Stomach smooth muscle (tissue), 2 donors: ENCODE measurements around the gene C2orf69.

Experiments
- H3K27ac ChIP-seq: one replicate; pipeline ENCODE4 v1.7.0; 2013; ENCODE audit warnings: mild to moderate bottlenecking, low read length, inconsistent platforms
- H3K27me3 ChIP-seq, 2 donors: one replicate each; pipeline ENCODE4 v1.7.0; 2013; ENCODE audit warnings: low read length in 2 of 2; ENCODE audit not compliant: insufficient read depth in 2 of 2, control insufficient read depth in 1 of 2
- H3K36me3 ChIP-seq, 2 donors: one replicate each; pipeline ENCODE4 v1.7.0; 2013; ENCODE audit warnings: low read length in 2 of 2; ENCODE audit not compliant: control insufficient read depth in 2 of 2, insufficient read depth in 2 of 2
- H3K4me1 ChIP-seq: one replicate; pipeline ENCODE4 v1.7.0; 2013; ENCODE audit warnings: low read length; ENCODE audit not compliant: control insufficient read depth, insufficient read depth
- H3K4me3 ChIP-seq, 2 donors: one replicate each; pipeline ENCODE4 v1.7.0; 2013; ENCODE audit warnings: low read length in 2 of 2
- H3K9ac ChIP-seq, 2 donors: one replicate each; pipeline ENCODE4 v1.7.0; 2013; ENCODE audit warnings: low read length in 2 of 2, mild to moderate bottlenecking in 1 of 2
- H3K9me3 ChIP-seq, 2 donors: one replicate each; pipeline ENCODE4 v1.7.0; 2013; ENCODE audit warnings: low read length in 2 of 2; ENCODE audit not compliant: control insufficient read depth in 2 of 2
- donor health status: healthy.
- donor health status: Pancreatic carcinoma.

C2orf69 gene

DNA sequence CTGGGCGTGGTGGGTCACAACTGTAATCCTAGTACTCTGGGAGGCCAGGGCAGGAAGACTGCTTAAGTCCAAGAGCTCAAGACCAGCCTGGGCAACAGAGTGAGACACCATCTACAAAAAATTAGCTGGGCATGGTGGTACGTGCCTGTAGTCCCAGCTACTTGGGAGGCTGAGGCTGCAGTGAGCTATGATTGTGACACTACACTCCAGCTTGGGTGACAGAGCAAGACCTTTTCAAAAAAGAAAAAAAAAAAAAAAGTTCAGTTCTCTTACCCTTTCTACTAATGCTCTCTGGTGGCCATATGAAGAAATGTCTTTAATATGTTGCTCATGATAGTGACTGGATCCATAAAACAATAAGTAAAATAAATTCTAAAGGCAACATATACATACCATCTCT is 29.3 kb downstream of the C2orf69 start:
- Histone ChIP-seq H3K4me3 (no peak overlapping the region), H3K36me3 (peaks cover 8 to 19% of the 10 kb centered on the region in 2 donors), H3K9me3 (no peaks in the 10 kb centered on the region), H3K9ac (no peak overlapping the region), H3K27ac (no peak overlapping the region), H3K27me3 (no peaks in the 10 kb centered on the region), H3K4me1 (no peaks in the 10 kb centered on the region)

DNA sequence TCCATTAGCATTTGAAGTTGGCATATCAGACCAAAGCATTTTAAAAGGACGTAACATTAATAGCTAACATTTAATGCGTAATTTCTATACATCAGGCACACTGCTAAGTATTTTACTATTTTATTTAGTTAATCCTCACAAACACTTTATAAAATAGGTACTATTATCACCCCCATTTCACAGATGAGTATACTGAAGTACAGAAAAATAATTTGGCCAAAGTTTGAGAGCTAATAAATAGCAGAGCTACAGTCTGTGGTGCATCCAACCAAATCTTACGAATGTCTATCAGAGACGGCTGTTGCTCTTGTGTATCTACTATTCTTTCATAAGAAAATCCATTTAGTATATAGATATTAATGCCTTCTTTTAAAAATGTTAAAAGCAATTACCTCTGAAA is 32.3 kb downstream of the C2orf69 start:
- H3K36me3 ChIP-seq = peaks cover 16 to 21% of the 10 kb centered on the region in 2 donors
- H3K4me3 ChIP-seq = no peak overlapping the region
- no peak overlapping the region for H3K27ac ChIP-seq
- no peak overlapping the region for H3K9ac ChIP-seq
- no peaks in the 10 kb centered on the region for H3K27me3 ChIP-seq
- no peaks in the 10 kb centered on the region for H3K4me1 ChIP-seq
- H3K9me3 ChIP-seq = no peaks in the 10 kb centered on the region

DNA sequence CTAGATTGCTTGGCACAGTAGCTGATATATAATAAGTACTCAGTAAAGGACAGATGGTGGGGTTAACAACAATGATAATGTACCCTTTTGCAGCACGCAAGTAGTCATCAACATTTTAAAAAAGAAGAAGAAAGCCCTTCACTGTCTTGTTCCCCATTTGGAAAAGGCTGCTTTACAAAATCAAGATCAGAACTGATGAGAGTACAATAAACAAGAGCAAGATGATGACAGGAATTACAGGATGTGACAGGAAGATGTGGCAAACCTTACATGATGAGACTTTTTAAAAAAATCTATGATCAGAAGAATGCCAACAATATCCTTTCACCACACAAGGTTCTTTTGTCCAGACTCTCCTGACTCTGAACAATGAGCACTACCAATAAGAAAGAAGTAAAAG is 35.1 kb downstream of the C2orf69 start:
- Histone ChIP-seq H3K9me3 (no peaks in the 10 kb centered on the region), H3K4me3 (no peak overlapping the region), H3K27ac (no peak overlapping the region), H3K9ac (no peak overlapping the region), H3K4me1 (no peaks in the 10 kb centered on the region), H3K27me3 (no peaks in the 10 kb centered on the region), H3K36me3 (peaks cover 9 to 13% of the 10 kb centered on the region in 2 donors)

DNA sequence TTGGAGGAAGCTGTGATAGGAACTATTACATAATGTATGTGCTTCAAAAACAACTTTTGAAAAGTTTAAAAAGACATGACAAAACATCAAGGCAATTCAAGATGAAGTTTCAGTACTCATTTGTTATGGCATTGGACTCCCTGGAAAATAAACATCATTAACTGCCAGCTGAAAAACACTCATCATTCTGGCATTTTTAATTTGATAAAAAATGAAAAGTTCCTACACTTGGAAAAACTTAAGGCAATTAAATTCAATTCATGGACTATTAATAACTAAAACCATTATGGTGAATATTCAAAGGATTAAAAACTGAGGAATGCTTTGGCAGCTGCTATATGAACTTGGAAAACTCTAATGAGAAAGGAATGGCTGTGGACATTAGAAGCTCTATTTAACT is 35.7 kb downstream of the C2orf69 start:
- H3K9ac ChIP-seq = no peak overlapping the region
- no peaks in the 10 kb centered on the region for H3K9me3 ChIP-seq
- no peaks in the 10 kb centered on the region for H3K4me1 ChIP-seq
- H3K27ac ChIP-seq = no peak overlapping the region
- H3K4me3 ChIP-seq = no peak overlapping the region
- peaks cover 9 to 13% of the 10 kb centered on the region in 2 donors for H3K36me3 ChIP-seq
- no peaks in the 10 kb centered on the region for H3K27me3 ChIP-seq

DNA sequence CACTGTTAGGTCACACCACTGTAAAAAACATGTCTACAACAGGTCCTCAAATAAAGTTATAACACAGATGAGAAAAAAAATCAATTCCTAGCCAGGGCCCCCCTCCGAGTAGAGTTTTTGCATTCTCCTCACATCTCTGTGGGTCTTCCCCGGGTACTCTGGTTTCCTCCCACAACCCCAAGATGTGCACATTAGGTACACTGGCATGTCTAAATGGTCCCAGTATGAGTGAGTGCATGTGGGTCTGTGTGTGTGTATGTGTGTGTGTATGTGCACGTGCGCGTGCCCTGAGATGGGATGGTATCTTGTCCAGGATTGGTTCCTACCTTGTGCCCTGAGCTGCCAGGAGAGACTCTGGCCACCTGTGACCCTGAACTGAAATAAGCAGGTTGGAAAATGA is 39.3 kb downstream of the C2orf69 start:
- H3K9me3 ChIP-seq = no peaks in the 10 kb centered on the region
- H3K4me1 ChIP-seq = peaks cover 13% of the 10 kb centered on the region
- no peaks in the 10 kb centered on the region for H3K27me3 ChIP-seq
- H3K9ac ChIP-seq = no peak overlapping the region
- no peak overlapping the region for H3K27ac ChIP-seq
- H3K4me3 ChIP-seq = no peak overlapping the region
- H3K36me3 ChIP-seq = peaks cover 4 to 10% of the 10 kb centered on the region in 2 donors

DNA sequence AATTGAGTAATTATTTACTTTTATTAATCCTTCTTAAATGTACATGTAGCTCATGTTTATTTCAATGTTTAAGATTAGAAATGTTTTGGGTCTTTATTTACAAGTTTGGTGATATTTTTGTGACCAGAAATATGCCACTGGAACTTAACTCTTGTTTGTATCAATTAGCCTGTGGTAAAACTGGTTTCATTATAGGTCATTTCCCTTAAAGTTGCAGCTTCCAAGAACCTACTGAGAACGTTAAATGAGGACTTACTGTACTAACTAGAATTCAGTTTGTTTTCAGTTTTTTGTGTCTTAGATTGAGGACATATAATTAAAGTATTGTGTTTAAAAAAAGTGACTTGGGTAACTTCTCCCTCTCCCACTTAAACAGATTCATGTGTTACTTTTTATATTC is 39.9 kb downstream of the C2orf69 start:
- Histone ChIP-seq H3K36me3 (peaks cover 3 to 6% of the 10 kb centered on the region in 2 donors), H3K4me1 (peaks cover 13% of the 10 kb centered on the region), H3K9me3 (no peaks in the 10 kb centered on the region), H3K4me3 (no peak overlapping the region), H3K27ac (no peak overlapping the region), H3K27me3 (no peaks in the 10 kb centered on the region), H3K9ac (no peak overlapping the region)

DNA sequence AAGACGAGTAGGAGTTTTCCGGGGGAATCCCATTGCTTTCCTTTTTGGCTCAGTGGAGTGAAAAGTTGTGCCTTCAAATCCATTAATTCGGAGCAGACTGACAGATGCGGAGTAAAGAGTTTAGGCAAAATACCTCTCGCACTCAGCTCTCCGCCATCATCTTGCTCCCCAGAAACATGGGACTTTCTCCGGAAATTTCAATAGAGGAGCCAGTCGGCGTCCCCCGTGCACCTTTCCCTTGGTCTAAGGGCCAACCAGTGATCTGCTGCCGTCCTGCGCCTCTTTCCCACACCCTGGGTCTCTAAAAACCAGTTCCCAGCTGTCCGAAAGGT is 43.9 kb downstream of the C2orf69 start:
- peak overlapping the region; percentile 85 to 95 for H3K9ac ChIP-seq
- H3K27ac ChIP-seq = peak overlapping the region; percentile 79
- peaks cover 26% of the 10 kb centered on the region for H3K4me1 ChIP-seq
- H3K27me3 ChIP-seq = no peaks in the 10 kb centered on the region
- H3K4me3 ChIP-seq = peak overlapping the region; percentile 90 to 98
- H3K36me3 ChIP-seq = peaks cover 7 to 8% of the 10 kb centered on the region in 2 donors
- no peaks in the 10 kb centered on the region for H3K9me3 ChIP-seq

DNA sequence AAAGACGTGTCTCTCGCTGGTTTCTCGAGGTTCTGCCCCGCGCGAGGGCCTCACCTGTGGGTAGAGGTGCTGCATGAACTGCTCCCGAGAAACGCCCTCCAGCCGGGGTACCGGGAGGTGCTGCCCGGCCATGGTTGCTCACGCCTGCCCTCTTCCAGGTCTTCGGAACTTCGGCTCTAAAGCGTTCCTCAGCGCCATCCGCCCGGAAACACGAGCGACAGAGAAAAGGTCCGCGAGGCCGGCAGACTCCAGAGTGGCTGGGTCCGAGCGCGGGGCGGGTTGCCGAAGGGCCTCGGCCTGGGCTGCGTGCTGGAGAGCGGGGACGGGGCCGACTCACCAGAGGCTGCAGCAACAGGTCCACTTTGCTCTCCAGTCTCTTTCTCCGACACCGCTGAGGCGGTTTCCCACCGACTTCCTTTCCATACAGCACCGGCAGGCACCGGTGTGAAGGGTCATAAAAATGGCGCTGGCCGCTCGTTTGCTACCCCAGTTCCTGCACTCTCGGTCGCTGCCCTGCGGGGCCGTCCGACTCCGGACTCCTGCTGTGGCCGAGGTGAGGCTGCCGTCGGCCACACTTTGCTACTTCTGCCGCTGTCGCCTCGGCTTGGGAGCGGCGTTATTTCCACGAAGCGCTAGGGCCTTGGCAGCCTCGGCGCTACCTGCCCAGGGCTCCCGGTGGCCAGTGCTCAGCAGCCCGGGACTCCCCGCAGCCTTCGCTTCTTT is 44.4 kb downstream of the C2orf69 start, which contains the start of the genes MAIP1 and TYW5:
Gene MAIP1, plus strand, starts transcription at position 244 of the 723 bp plus-strand sequence. Its CDS starts 217 bp downstream, at position 461.
Gene TYW5, minus strand, starts transcription at position 153 of the 723 bp plus-strand sequence. Its CDS starts 21 bp downstream, at position 132.
- Histone ChIP-seq H3K27me3 (no peaks in the 10 kb centered on the region), H3K4me3 (peak within 1 kb of the TSS; percentile 90 to 98), H3K9me3 (no peaks in the 10 kb centered on the region), H3K36me3 (peaks cover 7 to 11% of the 10 kb centered on the region in 2 donors), H3K4me1 (peaks cover 26% of the 10 kb centered on the region), H3K9ac (peak within 1 kb of the TSS; percentile 85 to 95), H3K27ac (peak within 1 kb of the TSS; percentile 79)

DNA sequence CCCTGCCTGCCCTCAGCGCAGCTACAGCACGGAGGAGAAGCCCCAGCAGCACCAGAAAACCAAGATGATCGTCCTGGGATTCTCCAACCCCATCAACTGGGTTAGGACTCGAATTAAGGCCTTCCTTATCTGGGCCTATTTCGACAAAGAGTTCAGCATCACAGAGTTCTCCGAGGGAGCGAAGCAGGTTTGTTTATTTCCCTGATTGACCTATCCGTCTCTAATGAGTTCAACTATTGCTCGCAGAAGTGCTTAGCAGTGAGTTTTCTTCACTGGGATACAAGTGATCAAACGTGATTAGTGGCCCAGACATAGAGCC is 44.9 kb downstream of the C2orf69 start:
- H3K27ac ChIP-seq = peak overlapping the region; percentile 79
- H3K9me3 ChIP-seq = no peaks in the 10 kb centered on the region
- H3K4me3 ChIP-seq = peak overlapping the region; percentile 90 to 98
- peaks cover 26% of the 10 kb centered on the region for H3K4me1 ChIP-seq
- H3K9ac ChIP-seq = peak overlapping the region; percentile 85 to 95
- no peaks in the 10 kb centered on the region for H3K27me3 ChIP-seq
- H3K36me3 ChIP-seq = peaks cover 11 to 14% of the 10 kb centered on the region in 2 donors

DNA sequence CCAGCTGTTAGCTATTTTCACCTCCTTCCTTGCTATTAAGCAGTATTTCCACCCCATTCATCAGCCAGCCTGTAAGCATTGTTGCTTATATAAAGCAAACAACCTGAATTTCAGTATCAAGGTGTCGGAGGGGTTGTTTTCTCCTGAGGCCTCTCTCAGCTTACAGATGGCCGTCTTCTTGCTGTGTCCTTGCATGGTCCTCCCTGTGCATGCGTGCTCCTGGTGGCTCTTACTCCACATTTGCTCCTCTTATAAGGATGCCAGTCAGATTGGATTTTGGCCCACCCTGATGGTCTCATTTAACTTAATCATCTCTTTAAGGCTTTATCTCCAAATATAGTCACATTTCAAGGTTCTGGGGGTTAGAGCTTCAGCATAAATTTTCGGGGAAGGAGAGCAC is 46.9 kb downstream of the C2orf69 start:
- Histone ChIP-seq H3K4me1 (peaks cover 26% of the 10 kb centered on the region), H3K27me3 (no peaks in the 10 kb centered on the region), H3K9me3 (no peaks in the 10 kb centered on the region), H3K27ac (no peak overlapping the region), H3K9ac (no peak overlapping the region), H3K4me3 (no peak overlapping the region), H3K36me3 (peaks cover 21 to 29% of the 10 kb centered on the region in 2 donors)

DNA sequence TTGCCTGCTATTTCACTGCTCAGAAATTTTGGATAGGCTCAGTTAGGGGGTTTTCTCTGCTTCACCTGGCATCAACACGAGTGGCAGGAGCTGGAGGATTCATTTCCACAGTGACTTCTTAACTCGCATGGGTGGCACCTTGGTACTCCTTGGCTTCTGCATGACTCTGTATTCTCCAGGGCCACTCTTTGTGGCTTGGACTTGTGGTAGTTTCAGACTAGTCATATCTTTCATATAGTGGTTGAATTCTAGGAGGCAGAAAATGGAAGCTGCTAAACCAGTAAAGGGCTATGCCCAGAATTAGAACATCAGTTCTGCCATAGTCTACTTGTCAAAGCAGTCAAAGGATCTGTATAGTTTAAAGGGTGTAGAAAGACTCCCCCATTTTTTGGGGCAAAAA is 51.1 kb downstream of the C2orf69 start:
- no peak overlapping the region for H3K4me3 ChIP-seq
- H3K9ac ChIP-seq = no peak overlapping the region
- H3K36me3 ChIP-seq = peaks cover 27 to 40% of the 10 kb centered on the region in 2 donors
- no peaks in the 10 kb centered on the region for H3K9me3 ChIP-seq
- peaks cover 1% of the 10 kb centered on the region for H3K4me1 ChIP-seq
- no peak overlapping the region for H3K27ac ChIP-seq
- no peaks in the 10 kb centered on the region for H3K27me3 ChIP-seq
